Stimulated activated CD4-positive, alpha-beta T cell treated with anti-CD3 and anti-CD28 coated beads, Interleukin-12 subunit alpha, Interleukin-12 subunit beta, amount 100 ng/mL, for 48 hours (primary cell): ENCODE data around the gene BROX.
"Not testable (repeated sequence)": the region's sequence is repeated elsewhere in the genome, so short reads cannot be mapped to it uniquely, and the experiment has no call there.

Source experiments
- DNase-seq, 3 donors: peaks; one replicate each; pipeline ENCODE4 v3.0.0-alpha.2; 2020; ENCODE audit warnings: low read depth in 2 of 3, low spot score in 1 of 3

The BROX gene, protein sequence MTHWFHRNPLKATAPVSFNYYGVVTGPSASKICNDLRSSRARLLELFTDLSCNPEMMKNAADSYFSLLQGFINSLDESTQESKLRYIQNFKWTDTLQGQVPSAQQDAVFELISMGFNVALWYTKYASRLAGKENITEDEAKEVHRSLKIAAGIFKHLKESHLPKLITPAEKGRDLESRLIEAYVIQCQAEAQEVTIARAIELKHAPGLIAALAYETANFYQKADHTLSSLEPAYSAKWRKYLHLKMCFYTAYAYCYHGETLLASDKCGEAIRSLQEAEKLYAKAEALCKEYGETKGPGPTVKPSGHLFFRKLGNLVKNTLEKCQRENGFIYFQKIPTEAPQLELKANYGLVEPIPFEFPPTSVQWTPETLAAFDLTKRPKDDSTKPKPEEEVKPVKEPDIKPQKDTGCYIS

GRCh38 chr1:222712253-222713090 is at the start of gene BROX, which contains the start of gene AIDA:
Gene BROX, plus strand, starts transcription at chr1:222712564. Its CDS starts 3,136 bp downstream, at chr1:222715700.
Gene AIDA, minus strand, starts transcription at chr1:222712491. Its CDS starts 174 bp downstream, at chr1:222712317.
- peak; percentile 88 to 96 (median 94) for DNase-seq

DNA sequence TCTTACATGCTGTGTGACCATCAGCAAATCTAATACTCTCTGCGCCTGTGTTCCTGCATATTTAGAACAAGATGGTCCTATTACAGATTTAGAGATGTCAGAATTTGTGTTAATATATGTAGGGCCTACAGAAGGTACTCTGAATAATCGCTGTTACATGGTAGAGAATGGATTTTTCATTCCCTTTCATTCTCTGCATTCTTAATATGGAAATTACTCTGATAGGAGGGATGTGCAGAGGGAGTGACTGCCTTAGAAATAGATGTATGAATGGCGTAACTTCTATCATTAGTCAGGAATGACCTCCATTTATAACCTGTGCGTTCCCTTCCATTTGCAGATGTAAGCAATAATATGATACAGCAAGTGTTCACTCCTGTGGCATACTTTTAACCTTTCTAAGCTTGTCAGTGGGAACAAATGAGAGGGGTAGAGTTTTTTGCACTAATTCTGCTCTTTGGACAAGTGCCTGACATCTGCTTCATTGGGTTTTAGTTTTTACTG is 48.9 kb upstream of the BROX start:
- DNase-seq: no peak

GRCh38 chr1:222665964-222666363 is 46.4 kb upstream of the BROX start:
- no peak for DNase-seq

DNA sequence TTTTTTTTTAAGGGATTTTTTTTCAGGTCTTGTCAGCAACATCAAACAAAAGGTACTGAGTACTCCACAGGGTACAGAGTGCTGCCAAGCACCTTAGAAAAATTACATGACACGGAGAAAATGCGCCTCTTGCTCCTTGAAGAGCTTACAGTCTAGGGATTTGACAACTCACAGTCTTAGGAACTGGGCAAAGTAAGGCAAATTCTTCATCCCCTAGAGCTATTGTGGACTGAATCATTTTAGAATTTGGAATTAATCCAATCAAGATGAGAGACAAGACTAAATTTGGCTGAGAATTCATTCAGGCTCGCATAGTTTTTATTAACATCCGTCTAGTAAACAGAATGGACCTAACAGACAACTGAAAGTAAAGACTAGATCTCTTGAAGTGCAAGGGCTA is 44.2 kb upstream of the BROX start:
- not testable (repeated sequence) for DNase-seq

DNA sequence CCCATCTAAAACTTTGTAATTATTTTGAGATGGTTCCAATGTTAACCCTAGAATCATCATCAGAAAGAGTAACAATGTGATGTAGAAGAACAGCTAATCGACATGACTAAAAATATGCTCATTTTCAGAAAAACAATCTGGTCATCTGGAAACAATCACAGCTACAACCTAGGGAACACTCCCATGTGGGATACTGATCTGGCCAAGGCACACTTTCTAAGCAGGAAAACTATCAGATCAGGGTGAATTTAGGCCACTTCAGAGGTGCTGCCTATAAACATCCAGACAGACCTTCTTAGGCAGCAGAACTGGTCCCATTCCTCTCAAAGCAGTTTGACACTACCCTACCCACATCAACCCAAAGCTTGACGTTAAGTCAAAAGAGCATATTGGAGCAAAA is 43.3 kb upstream of the BROX start:
- not testable (repeated sequence) for DNase-seq

GRCh38 chr1:222670110-222670509 is 42.3 kb upstream of the BROX start:
- no peak for DNase-seq

GRCh38 chr1:222680080-222680479 is 32.3 kb upstream of the BROX start:
- no peak for DNase-seq

GRCh38 chr1:222691016-222691415 is 21.3 kb upstream of the BROX start:
- DNase-seq: no peak

DNA sequence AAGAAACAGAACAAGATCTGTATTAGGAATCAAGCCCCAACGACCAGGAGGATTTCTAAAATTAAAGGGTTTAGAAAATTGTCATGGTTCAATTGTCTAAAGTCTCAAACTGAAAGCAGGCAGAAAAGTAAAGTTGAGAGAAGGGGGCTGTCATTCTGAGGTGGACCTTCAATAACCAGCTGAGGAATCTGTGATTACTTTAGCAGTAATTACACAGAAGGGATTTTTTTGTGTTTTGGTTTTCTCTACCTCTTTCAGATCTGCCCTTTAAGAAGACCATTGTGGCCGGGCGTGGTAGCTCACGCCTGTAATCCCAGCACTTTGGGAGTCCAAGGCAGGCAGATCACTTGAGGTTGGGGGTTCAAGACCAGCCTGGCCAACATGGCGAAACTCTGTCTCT is 17.4 kb upstream of the BROX start:
- DNase-seq: no peak

- DNase-seq: no peak
Measured at GRCh38 chr1:222696741-222697140, 15.6 kb upstream of the BROX start.

- DNase-seq: no peak
Measured at GRCh38 chr1:222697203-222697602, 15.2 kb upstream of the BROX start.

DNA sequence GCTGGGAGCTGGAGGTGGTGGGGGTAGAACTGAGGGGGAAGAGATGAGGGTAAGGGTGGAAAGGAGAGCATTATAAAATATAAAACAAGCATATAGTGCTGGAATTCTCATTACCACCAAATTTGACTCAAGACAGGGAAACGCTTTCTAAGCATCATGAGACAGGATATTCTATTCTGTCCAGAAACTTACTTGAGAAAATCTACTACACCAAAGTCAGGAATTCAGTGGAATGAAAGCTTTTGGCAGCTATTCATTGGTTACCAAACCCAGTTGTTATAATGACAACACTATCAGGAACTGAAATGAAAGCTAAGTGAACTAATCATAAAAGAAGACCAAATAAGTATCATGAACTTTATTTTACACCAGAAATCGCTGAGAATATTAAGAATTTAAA is 14.5 kb upstream of the BROX start:
- no peak for DNase-seq

DNA sequence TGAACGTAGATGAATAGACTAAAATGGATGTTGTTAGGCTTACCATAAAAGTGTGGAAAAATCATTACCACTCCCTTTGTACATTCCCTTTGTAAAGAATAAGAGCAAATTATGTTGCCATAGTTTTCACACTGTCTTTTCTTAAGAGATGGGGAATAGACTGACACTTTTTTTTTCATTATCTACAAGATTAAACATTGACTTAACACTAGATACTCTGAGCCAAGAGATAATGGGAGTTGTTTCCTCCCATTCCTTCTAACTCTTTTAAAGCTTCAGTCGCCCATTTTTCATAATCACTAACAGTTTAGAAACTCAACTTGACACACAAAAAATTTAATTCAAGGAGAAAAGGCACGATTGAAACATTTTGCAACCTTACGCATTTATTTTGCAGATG is 10.2 kb upstream of the BROX start:
- no peak for DNase-seq

- DNase-seq: no peak
Measured at GRCh38 chr1:222704260-222704659, 8.1 kb upstream of the BROX start.

DNA sequence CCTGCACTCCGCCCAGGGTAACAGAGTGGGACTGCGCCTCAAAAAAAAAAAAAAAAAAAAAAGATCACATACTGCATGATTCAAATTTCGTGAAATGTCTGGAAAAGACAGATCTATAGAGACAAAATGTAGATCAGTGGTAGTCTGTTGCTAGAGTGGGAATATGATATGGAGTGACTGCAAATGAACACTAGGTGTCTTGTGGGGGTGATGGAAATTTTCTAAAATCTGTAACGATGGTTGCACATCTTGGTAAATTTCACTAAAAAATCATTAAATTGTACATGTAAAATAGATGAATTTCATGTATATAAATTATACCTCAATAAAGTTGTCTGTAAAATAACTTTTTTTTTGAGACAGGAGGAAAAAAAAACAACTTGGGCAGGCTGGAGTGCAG is 5.5 kb upstream of the BROX start:
- no peak for DNase-seq

DNA sequence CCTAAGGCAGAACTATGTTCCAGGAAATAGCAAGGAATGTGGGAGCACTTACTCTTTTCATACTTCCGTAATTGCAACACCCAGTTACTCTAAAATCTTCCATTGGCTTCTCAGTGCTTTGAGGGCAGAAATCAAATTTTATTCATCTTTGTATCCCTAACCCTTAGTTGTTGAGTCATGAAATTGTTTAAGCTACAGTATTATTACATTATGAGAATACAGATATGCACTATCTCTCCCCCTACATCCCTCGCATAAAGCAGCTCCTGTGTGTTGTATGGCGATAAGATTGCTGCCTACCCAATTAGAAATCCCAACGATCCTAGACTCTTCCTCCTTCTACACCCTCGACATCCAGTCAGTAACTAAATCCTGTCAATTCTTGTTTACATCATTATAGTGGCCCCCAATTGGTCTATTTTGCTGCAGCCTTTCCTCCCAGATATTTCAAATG is 2.6 kb upstream of the BROX start:
- no peak for DNase-seq

- DNase-seq: peak; percentile 28 to 42 (median 30)
Measured at GRCh38 chr1:222711319-222712252, 778 bp upstream of the BROX start.

DNA sequence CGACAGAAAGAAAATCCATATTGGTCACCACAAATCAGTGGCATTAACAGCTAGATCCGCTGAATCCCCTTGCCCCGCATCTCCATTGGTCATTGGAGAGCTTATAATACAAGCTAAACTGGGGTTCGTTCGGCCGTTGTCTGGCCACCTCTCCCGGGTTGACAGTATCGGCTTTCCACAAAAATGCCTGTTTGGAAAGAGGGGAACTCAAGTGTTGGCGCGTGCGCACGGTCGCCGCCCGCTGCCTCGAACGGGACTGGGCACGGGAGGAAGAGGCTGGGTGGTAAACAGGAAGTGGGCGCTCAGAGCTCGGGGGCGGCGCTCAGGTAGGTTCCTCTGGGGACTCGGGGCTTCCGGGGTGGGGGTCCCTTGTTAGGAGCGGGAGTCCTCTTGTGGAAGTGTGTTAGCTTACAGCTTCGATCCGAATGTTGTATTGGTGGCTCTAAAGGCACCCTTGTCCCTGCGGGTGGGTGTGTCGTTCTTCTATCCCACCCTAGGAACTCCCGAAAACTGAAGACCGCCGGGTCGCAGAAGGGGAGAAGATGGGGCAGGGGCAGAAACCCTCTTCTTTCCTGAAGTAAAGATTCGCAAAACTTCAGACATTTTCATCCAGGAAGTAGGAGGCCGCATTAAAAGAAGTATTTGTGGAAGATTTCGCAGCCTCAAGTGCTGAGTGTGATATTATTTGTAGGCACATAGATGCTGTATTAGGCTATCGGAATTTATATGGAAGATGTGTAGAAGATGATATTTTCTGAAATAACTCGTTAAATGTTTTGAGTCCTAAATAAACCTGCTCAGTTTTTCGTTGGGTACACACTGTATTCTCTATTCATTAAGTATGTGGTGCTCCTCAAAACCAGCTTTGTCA is 962 bp downstream of the BROX start:
- peak; percentile 71 to 84 (median 78) for DNase-seq

DNA sequence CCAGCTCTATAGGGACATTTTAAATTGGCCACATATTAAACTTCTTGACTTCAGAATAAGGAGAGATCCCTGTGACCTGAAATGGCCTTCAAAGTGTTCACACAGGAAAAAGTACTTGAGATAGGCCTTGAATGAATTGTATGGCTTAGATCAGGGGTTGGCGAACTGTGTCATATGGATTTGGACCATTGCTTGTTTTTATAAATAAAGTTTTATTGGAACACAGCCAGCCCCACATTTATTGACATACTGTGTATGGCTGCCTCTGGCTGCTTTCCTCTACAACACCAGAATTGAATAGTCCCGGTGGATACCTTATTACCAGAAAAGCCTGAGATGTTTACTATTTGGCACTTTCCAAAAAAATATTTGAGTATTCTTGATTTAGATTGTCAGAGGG is 4.0 kb downstream of the BROX start:
- no peak for DNase-seq

DNA sequence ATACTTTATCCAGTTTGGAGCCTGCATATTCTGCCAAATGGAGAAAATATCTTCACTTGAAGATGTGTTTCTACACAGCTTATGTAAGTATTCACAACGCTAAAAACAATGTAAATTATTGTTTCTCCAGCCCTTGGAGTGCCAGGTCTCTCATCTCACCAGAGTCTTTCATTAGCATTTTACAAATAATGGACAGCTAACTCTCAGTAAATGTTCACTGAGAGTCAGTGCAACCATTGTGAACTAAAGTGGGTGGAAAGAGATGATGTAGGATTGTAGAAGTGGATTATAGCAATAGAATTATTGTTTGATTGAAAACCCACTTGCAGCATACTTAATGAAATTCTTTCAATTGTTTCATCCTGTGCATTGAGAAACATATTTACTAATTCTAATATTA is 16.4 kb downstream of the BROX start:
- no peak for DNase-seq
